SU-DHL-6 (cell line): ENCODE data around the gene ABI1.

Experiments
- CTCF ChIP-seq: fragments of 200-600 bp; sonication (generic); IDR thresholded peaks from one replicate; pipeline ENCODE4 v1.5.1; 2017; ENCODE audit warnings: antibody characterized with exemption, mild to moderate bottlenecking, low read length, moderate library complexity; ENCODE audit not compliant: insufficient read depth, poor library complexity, severe bottlenecking
- EZH2phosphoT487 ChIP-seq: fragments of 200-600 bp; sonication (generic), shearing (Covaris generic); conservative IDR thresholded peaks from 2 replicates; pipeline ENCODE4 v1.6.1; 2018; ENCODE audit warnings: mild to moderate bottlenecking, antibody characterized with exemption, low read length, moderate library complexity, mixed read lengths

- TF ChIP-seq CTCF (no peak), EZH2phosphoT487 (no peak)
These were observed 149.4 kb downstream of the ABI1 start for GRCh38 chr10:26711324-26711723.
